ENCODE measurements around the gene CYB5RL.

The CYB5RL gene

GRCh38 chr1:54163051-54163450 lies 36.8 kb downstream of the CYB5RL start:
- DNase-seq (ENCODE audit: low read depth) = no peak
- TF ChIP-seq, protein P1, sequence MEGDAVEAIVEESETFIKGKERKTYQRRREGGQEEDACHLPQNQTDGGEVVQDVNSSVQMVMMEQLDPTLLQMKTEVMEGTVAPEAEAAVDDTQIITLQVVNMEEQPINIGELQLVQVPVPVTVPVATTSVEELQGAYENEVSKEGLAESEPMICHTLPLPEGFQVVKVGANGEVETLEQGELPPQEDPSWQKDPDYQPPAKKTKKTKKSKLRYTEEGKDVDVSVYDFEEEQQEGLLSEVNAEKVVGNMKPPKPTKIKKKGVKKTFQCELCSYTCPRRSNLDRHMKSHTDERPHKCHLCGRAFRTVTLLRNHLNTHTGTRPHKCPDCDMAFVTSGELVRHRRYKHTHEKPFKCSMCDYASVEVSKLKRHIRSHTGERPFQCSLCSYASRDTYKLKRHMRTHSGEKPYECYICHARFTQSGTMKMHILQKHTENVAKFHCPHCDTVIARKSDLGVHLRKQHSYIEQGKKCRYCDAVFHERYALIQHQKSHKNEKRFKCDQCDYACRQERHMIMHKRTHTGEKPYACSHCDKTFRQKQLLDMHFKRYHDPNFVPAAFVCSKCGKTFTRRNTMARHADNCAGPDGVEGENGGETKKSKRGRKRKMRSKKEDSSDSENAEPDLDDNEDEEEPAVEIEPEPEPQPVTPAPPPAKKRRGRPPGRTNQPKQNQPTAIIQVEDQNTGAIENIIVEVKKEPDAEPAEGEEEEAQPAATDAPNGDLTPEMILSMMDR (conservative IDR thresholded peaks at IDR 0.05; ENCODE audit: control insufficient read depth, insufficient read depth, low read depth, low read length) = no peak
- no peak overlapping the region for H3K4me3 ChIP-seq (ENCODE audit: control insufficient read depth, low read depth, low read length)

GRCh38 chr1:54161495-54162168 lies 38.2 kb downstream of the CYB5RL start:
- TF ChIP-seq, protein P1 (conservative IDR thresholded peaks at IDR 0.05; ENCODE audit: control insufficient read depth, insufficient read depth, low read depth, low read length) = no peak
- no peak for DNase-seq (ENCODE audit: low read depth)
- H3K4me3 ChIP-seq (ENCODE audit: control insufficient read depth, low read depth, low read length) = no peak overlapping the region

DNA sequence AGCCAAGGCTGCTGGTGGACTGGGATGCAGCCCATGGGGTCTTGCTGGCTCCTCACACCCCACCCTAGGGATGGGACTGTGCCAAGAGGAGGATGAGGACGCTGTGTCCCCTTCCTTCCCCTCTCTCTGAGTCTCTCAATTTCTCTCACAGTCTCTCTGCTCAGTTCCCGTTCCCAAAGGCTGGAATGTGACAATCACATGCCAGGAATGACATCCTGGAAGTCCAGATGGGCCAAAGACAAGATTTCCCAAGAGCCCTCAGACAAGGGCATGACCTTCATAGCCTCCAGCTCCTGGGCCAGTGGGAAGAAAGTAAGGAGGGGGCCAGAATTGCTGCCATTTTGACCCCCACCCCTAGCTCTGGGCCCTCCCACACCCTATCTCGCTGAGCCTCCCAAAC lies 39.5 kb downstream of the CYB5RL start:
- TF ChIP-seq, protein P1 (conservative IDR thresholded peaks at IDR 0.05; ENCODE audit: control insufficient read depth, insufficient read depth, low read depth, low read length) = no peak
- no peak for DNase-seq (ENCODE audit: low read depth)
- H3K4me3 ChIP-seq (ENCODE audit: control insufficient read depth, low read depth, low read length) = no peak overlapping the region

GRCh38 chr1:54159733-54160316 lies 40.0 kb downstream of the CYB5RL start:
- TF ChIP-seq, protein P1 (conservative IDR thresholded peaks at IDR 0.05; ENCODE audit: control insufficient read depth, insufficient read depth, low read depth, low read length) = no peak
- no peak for DNase-seq (ENCODE audit: low read depth)
- no peak overlapping the region for H3K4me3 ChIP-seq (ENCODE audit: control insufficient read depth, low read depth, low read length)

- TF ChIP-seq, protein P1 (conservative IDR thresholded peaks at IDR 0.05; ENCODE audit: control insufficient read depth, insufficient read depth, low read depth, low read length) = no peak
- no peak overlapping the region for H3K4me3 ChIP-seq (ENCODE audit: control insufficient read depth, low read depth, low read length)
- DNase-seq (ENCODE audit: low read depth) = no peak
Measured at GRCh38 chr1:54158071-54158470, 41.8 kb downstream of the CYB5RL start.

- TF ChIP-seq, protein P1 (conservative IDR thresholded peaks at IDR 0.05; ENCODE audit: control insufficient read depth, insufficient read depth, low read depth, low read length) = no peak
- no peak overlapping the region for H3K4me3 ChIP-seq (ENCODE audit: control insufficient read depth, low read depth, low read length)
- no peak for DNase-seq (ENCODE audit: low read depth)
Measured at GRCh38 chr1:54157401-54157800, 42.4 kb downstream of the CYB5RL start.
